Keratinocyte (primary cell): ENCODE results near the gene RNF144A. TPM values are rescaled to one million over a fixed set of nuclear protein-coding genes. Genes with fewer than 3 reads are reported as not detected.

Experiments used
- DNase-seq: peaks from one replicate; pipeline ENCODE4 v3.0.0-alpha.2; 2011; ENCODE audit warnings: low read depth, missing footprints, low spot score
- FAIRE-seq: peaks from 2 replicates; lab custom pipeline; 2011; peaks lifted over from hg19 to GRCh38; lab: Jason Lieb, UNC
- H2AFZ ChIP-seq: 2 replicates; pipeline ENCODE4 v1.6.0; 2012; ENCODE audit warnings: low read length, control low read depth, inconsistent platforms; ENCODE audit not compliant: control insufficient read depth
- H3K27ac ChIP-seq: 2 replicates; pipeline ENCODE4 v1.5.1; 2011; ENCODE audit warnings: low read length; ENCODE audit not compliant: control insufficient read depth, insufficient read depth
- H3K27me3 ChIP-seq: 3 replicates; pipeline ENCODE4 v1.6.0; 2011; ENCODE audit warnings: low read length; ENCODE audit not compliant: control insufficient read depth, insufficient read depth; ENCODE audit errors: extremely low read depth
- H3K36me3 ChIP-seq, 2 experiments: 2 replicates in 1 of 2; 3 replicates in 1 of 2; pipeline ENCODE4 v1.5.1; 2011; ENCODE audit warnings: low read length in 2 of 2, mild to moderate bottlenecking in 1 of 2; ENCODE audit not compliant: control insufficient read depth in 2 of 2, insufficient read depth in 2 of 2; ENCODE audit errors: extremely low read depth in 1 of 2
- H3K4me1 ChIP-seq: 3 replicates; pipeline ENCODE4 v1.5.1; 2011; ENCODE audit warnings: low read length; ENCODE audit not compliant: control insufficient read depth, insufficient read depth; ENCODE audit errors: extremely low read depth
- H3K4me2 ChIP-seq: 3 replicates; pipeline ENCODE4 v1.6.0; 2011; ENCODE audit warnings: low read depth, low read length; ENCODE audit not compliant: control insufficient read depth, insufficient read depth; ENCODE audit errors: extremely low read depth
- H3K4me3 ChIP-seq, 3 experiments: fragments of 200-600 bp in 1 of 3; sonication (generic) in 1 of 3; 2 replicates in 2 of 3; 3 replicates in 1 of 3; pipeline ENCODE4 v1.5.1; 2011 to 2016; ENCODE audit warnings: low read length in 3 of 3, mild to moderate bottlenecking in 3 of 3, control low read depth in 2 of 3, inconsistent platforms in 1 of 3, low read depth in 1 of 3, mixed read lengths in 1 of 3, mixed run types in 1 of 3, moderate library complexity in 1 of 3; ENCODE audit not compliant: control insufficient read depth in 2 of 3, insufficient read depth in 2 of 3; ENCODE audit errors: extremely low read depth in 1 of 3
- H3K79me2 ChIP-seq: 2 replicates; pipeline ENCODE4 v1.6.0; 2012; ENCODE audit warnings: low read length; ENCODE audit not compliant: control insufficient read depth, insufficient read depth
- H3K9ac ChIP-seq: 3 replicates; pipeline ENCODE4 v1.6.0; 2011; ENCODE audit warnings: low read length; ENCODE audit not compliant: control insufficient read depth, insufficient read depth; ENCODE audit errors: extremely low read depth
- H3K9me1 ChIP-seq: 3 replicates; pipeline ENCODE4 v1.6.0; 2011; ENCODE audit warnings: low read length; ENCODE audit not compliant: control insufficient read depth, insufficient read depth; ENCODE audit errors: extremely low read depth
- H3K9me3 ChIP-seq: 2 replicates; pipeline ENCODE4 v1.5.1; 2012; ENCODE audit warnings: low read depth, low read length; ENCODE audit not compliant: control insufficient read depth
- H4K20me1 ChIP-seq: 3 replicates; pipeline ENCODE4 v1.6.0; 2011; ENCODE audit warnings: low read length; ENCODE audit not compliant: control insufficient read depth, insufficient read depth; ENCODE audit errors: extremely low read depth
- CTCF ChIP-seq, 3 experiments: IDR thresholded peaks in 1 of 3; conservative IDR thresholded peaks in 1 of 3; optimal IDR thresholded peaks in 1 of 3; 2 replicates in 2 of 3; 3 replicates in 1 of 3; pipeline versions ENCODE3 to v1.5.1; 2011; ENCODE audit warnings: low read length in 3 of 3, mild to moderate bottlenecking in 3 of 3, moderate library complexity in 2 of 3, control low read depth in 1 of 3, inconsistent platforms in 1 of 3; ENCODE audit not compliant: insufficient read depth in 2 of 3; ENCODE audit errors: extremely low read depth in 1 of 3
- EZH2 ChIP-seq: IDR thresholded peaks from one replicate; pipeline ENCODE4 v1.6.1; 2012; ENCODE audit warnings: inconsistent platforms, mild to moderate bottlenecking, low read length, moderate library complexity
- dilution Hi-C: fragments of 300-500 bp; cut with MboI; formaldehyde crosslinking; loops from one replicate; pipeline ENCODE4 v1.7.0; 2020; ENCODE audit warnings: low sequenced_read_pairs; ENCODE audit not compliant: extremely low pct_ligation_motif_present
- polyA plus RNA-seq, 5 experiments: library from polyadenylated mRNA; depleted of rRNA in 3 of 5; stranded (reverse) in 3 of 5; stranded (forward) in 1 of 5; unstranded in 1 of 5; fragments of >200 nt; gene quantifications; 1 replicate in 1 of 5; 2 replicates in 3 of 5; 3 replicates in 1 of 5; pipeline versions ENCODE4 v1.2.1 to v1.2.3, GENCODE V29; 2011 to 2012; ENCODE audit warnings: missing spikeins in 2 of 5, low read depth in 1 of 5, low replicate concordance in 1 of 5

Gene RNF144A
- polyA plus RNA-seq, 1 donor (not counting 4 experiments of a cell fraction or from before 2014, with no cell fraction given): 1.4 TPM

DNA sequence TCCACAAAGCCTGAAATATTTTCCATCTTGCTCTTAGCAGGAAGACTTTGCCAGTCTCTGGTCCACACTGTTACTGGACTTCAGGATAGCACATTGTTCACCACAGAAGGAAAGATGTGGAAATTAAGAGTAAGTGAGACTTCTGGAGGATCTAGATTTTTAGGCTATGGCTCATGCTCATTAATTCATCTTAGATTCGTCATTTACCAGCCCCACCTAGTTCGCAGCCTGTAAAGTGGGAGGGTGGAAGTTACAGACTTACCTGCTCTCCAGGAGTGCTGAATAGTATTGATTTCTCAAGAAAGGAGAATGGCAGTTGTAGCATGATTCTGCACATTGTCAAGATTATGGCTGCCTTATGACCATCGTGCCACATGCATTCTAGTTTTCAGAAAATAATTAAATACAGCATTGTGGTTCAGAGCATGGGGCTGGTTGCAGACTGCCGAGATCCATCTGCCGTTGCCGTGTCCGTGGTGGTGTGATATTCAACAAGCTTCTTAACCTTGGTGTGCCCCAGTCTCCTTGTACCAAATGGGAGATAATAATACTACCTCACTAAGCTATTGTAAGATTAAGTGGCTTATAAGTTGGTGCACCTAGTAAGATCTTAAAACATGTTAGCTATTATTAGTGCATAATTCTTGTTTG lies 56.8 kb downstream of the RNF144A start:
- H3K9ac ChIP-seq: no peak overlapping the region
- no peaks in the 10 kb centered on the region for H3K9me3 ChIP-seq
- no peak overlapping the region for H3K27ac ChIP-seq
- H3K4me3 ChIP-seq: no peak overlapping the region
- FAIRE-seq: no peak
- peaks cover 11% of the 10 kb centered on the region for H3K4me1 ChIP-seq
- no peaks in the 10 kb centered on the region for H3K36me3 ChIP-seq
- no peaks in the 10 kb centered on the region for H3K27me3 ChIP-seq
- no peaks in the 10 kb centered on the region for H4K20me1 ChIP-seq
- H3K9me1 ChIP-seq: no peaks in the 10 kb centered on the region
- no peak overlapping the region for H2AFZ ChIP-seq
- DNase-seq: no peak
- no peaks in the 10 kb centered on the region for H3K79me2 ChIP-seq
- H3K4me2 ChIP-seq: no peak overlapping the region
- dilution Hi-C loops: no loop called here
- TF ChIP-seq EZH2 (no peak), CTCF (optimal IDR thresholded peaks at IDR 0.05 in 1 of 3, IDR thresholded peaks at IDR 0.05 in 1 of 3, conservative IDR thresholded peaks at IDR 0.05 in 1 of 3; ENCODE audit: extremely low read depth in 1 of 3, insufficient read depth in 2 of 3, low read length in 3 of 3) (no peak)

- FAIRE-seq (no peak), DNase-seq (no peak)
- Histone ChIP-seq H3K27me3 (no peaks in the 10 kb centered on the region), H2AFZ (no peak overlapping the region), H3K79me2 (no peaks in the 10 kb centered on the region), H3K4me3 (no peak overlapping the region), H3K9me3 (no peaks in the 10 kb centered on the region), H3K4me2 (no peak overlapping the region), H3K9me1 (no peaks in the 10 kb centered on the region), H3K9ac (no peak overlapping the region), H4K20me1 (no peaks in the 10 kb centered on the region), H3K36me3 (no peaks in the 10 kb centered on the region), H3K27ac (no peak overlapping the region), H3K4me1 (peaks cover 11% of the 10 kb centered on the region)
- dilution Hi-C loops: no loop called here
- no peak for TF ChIP-seq CTCF (optimal IDR thresholded peaks at IDR 0.05 in 1 of 3, IDR thresholded peaks at IDR 0.05 in 1 of 3, conservative IDR thresholded peaks at IDR 0.05 in 1 of 3; ENCODE audit: extremely low read depth in 1 of 3, insufficient read depth in 2 of 3, low read length in 3 of 3)
- TF ChIP-seq EZH2: no peak
Observed at GRCh38 chr2:6975988-6976387, 58.8 kb downstream of the RNF144A start.
